Stomach (tissue), 9 donors: ENCODE results near the gene ZNF511. TPM values are rescaled to one million over a fixed set of nuclear protein-coding genes. Genes with fewer than 3 reads are reported as not detected.

Source experiments
- DNase-seq, 2 donors: peaks; one replicate each; pipeline versions ENCODE4 v3.0.0 to v3.0.0-alpha.2; 2013 to 2019
- H3K27ac ChIP-seq, 5 donors: fragments of 200-600 bp in 4 of 5; sonication (generic) in 4 of 5; one replicate each; pipeline ENCODE4 v1.5.1; 2013 to 2019; ENCODE audit warnings: mild to moderate bottlenecking in 1 of 5, moderate library complexity in 1 of 5
- H3K27me3 ChIP-seq, 3 donors: fragments of 200-600 bp; sonication (generic); one replicate each; pipeline ENCODE4 v1.5.1; 2017 to 2019; ENCODE audit warnings: mixed run types in 1 of 3
- H3K36me3 ChIP-seq, 4 donors: fragments of 200-600 bp; sonication (generic); 1 replicate in 3 of 4; 2 replicates in 1 of 4; pipeline ENCODE4 v1.5.1; 2016 to 2019
- H3K4me1 ChIP-seq, 4 donors: fragments of 200-600 bp; sonication (generic); one replicate each; pipeline ENCODE4 v1.5.1; 2016 to 2019
- H3K4me3 ChIP-seq, 4 donors: fragments of 200-600 bp; sonication (generic) in 3 of 4; one replicate each; pipeline ENCODE4 v1.5.1; 2016 to 2019; ENCODE audit warnings: mild to moderate bottlenecking in 1 of 4
- H3K9me3 ChIP-seq, 4 donors: fragments of 200-600 bp; sonication (generic); one replicate each; pipeline ENCODE4 v1.5.1; 2016 to 2019
- CTCF ChIP-seq, 7 experiments: fragments of 450-650 bp in 4 of 7; fragments of 200-600 bp in 3 of 7; sonication (generic) in 3 of 7; IDR thresholded peaks; one replicate each; pipeline ENCODE4 v1.5.1; 2016 to 2019; ENCODE audit warnings: antibody characterized with exemption in 7 of 7, control low read depth in 2 of 7, mild to moderate bottlenecking in 1 of 7
- EP300 ChIP-seq: sonication (generic); formaldehyde crosslinking; IDR thresholded peaks from one replicate; pipeline ENCODE4 v1.6.1; 2017; ENCODE audit warnings: antibody characterized with exemption
- POLR2A ChIP-seq, 4 donors: fragments of 450-650 bp; IDR thresholded peaks; one replicate each; pipeline ENCODE4 v1.6.1; 2016; ENCODE audit warnings: antibody characterized with exemption in 4 of 4, control low read depth in 2 of 4, mild to moderate bottlenecking in 1 of 4, moderate library complexity in 1 of 4
- POLR2AphosphoS5 ChIP-seq, 3 donors: sonication (generic); formaldehyde crosslinking; IDR thresholded peaks; one replicate each; pipeline ENCODE4 v1.6.1; 2016; ENCODE audit warnings: antibody characterized with exemption in 3 of 3
- WGBS, 5 donors: extraction: QIAGEN DNeasy Blood & Tissue Kit in 3 of 5; methylation state at CpG; one replicate each; pipeline versions ENCODE4 v1.1.5 to v1.1.7; 2013 to 2018; 5-methylcytosine and 5-hydroxymethylcytosine counted together
- intact Hi-C: fragments of 100-400 bp; cut with DNase I; formaldehyde crosslinking; loops from one replicate; pipeline ENCODE4 v1.15.1; 2023; ENCODE audit warnings: low total_unique reads
- polyA plus RNA-seq, 3 donors: library from polyadenylated mRNA; stranded (reverse); fragments of 200-250 nt; gene quantifications; one replicate each; pipeline ENCODE4 v1.2.3, GENCODE V29; 2013
- total RNA-seq, 5 donors: library from RNA; depleted of rRNA; stranded (reverse); fragments of >200 nt; gene quantifications; one replicate each; pipeline versions ENCODE4 v1.1.0 to v1.2.3, GENCODE V29; 2014 to 2016
- donor health status: healthy with polysubstance abuse.
- donor health status: Bipolar disorder and iron deficiency.
- donor health status: healthy.

ZNF511 gene
- total and polyA plus RNA-seq, 8 donors, result 12.7 to 82.1 (median 55.9) TPM

- H3K9me3 ChIP-seq, result no peaks in the 10 kb centered on the region
- no peak for DNase-seq
- H3K27ac ChIP-seq, result no peak overlapping the region
- peaks cover 0 to 11% (median 5%) of the 10 kb centered on the region in 4 donors for H3K4me1 ChIP-seq
- TF ChIP-seq POLR2AphosphoS5 (IDR thresholded peaks at IDR 0.05) (no peak), CTCF (IDR thresholded peaks at IDR 0.05) (no peak), EP300 (no peak), POLR2A (IDR thresholded peaks at IDR 0.05) (no peak)
- 91 to 96% (median 92%) methylated on average over 7 to 10 of the region's 10 CpGs for WGBS, 5 donors
- no peak overlapping the region for H3K4me3 ChIP-seq
- H3K27me3 ChIP-seq, result no peaks in the 10 kb centered on the region
- peaks cover 71 to 92% (median 91%) of the 10 kb centered on the region in 4 donors for H3K36me3 ChIP-seq
- intact Hi-C loops, result no loop called here
Observed at GRCh38 chr10:133299224-133299623, 9.5 kb upstream of the ZNF511 start.

GRCh38 chr10:133299738-133300137, 9.0 kb upstream of the ZNF511 start:
- no peaks in the 10 kb centered on the region for H3K9me3 ChIP-seq
- 92 to 97% (median 93%) methylated on average over 14 of the region's 14 CpGs for WGBS, 5 donors
- no peak for TF ChIP-seq EP300
- TF ChIP-seq POLR2A (IDR thresholded peaks at IDR 0.05), result no peak
- no peak for TF ChIP-seq CTCF (IDR thresholded peaks at IDR 0.05)
- H3K36me3 ChIP-seq, result peaks cover 66 to 87% (median 86%) of the 10 kb centered on the region in 4 donors
- no peak for DNase-seq
- H3K27me3 ChIP-seq, result no peaks in the 10 kb centered on the region
- intact Hi-C loops, result no loop called here
- H3K4me1 ChIP-seq, result peaks cover 0 to 17% (median 7%) of the 10 kb centered on the region in 4 donors
- H3K4me3 ChIP-seq, result no peak overlapping the region
- H3K27ac ChIP-seq, result no peak overlapping the region

- H3K27ac ChIP-seq, result no peak overlapping the region
- peaks cover 7 to 41% (median 28%) of the 10 kb centered on the region in 4 donors for H3K4me1 ChIP-seq
- H3K36me3 ChIP-seq, result peaks cover 41 to 63% (median 62%) of the 10 kb centered on the region in 4 donors
- DNase-seq, result no peak
- intact Hi-C loops, result no loop called here
- no peak for TF ChIP-seq POLR2A (IDR thresholded peaks at IDR 0.05)
- TF ChIP-seq EP300, result no peak
- no peak for TF ChIP-seq CTCF (IDR thresholded peaks at IDR 0.05)
- no peak for TF ChIP-seq POLR2AphosphoS5 (IDR thresholded peaks at IDR 0.05)
- H3K27me3 ChIP-seq, result no peaks in the 10 kb centered on the region
- no peaks in the 10 kb centered on the region for H3K9me3 ChIP-seq
- H3K4me3 ChIP-seq, result no peak overlapping the region
- 97 to 99% (median 98%) methylated on average over 12 to 14 of the region's 14 CpGs for WGBS, 5 donors
Observed at GRCh38 chr10:133302230-133302629, 6.5 kb upstream of the ZNF511 start.

- DNase-seq, result no peak
- WGBS, 5 donors, result 76 to 91% (median 90%) methylated on average over 2 to 10 of the region's 10 CpGs
- Histone ChIP-seq H3K36me3 (peaks cover 33 to 54% (median 52%) of the 10 kb centered on the region in 4 donors), H3K9me3 (no peaks in the 10 kb centered on the region), H3K4me1 (peaks cover 16 to 49% (median 36%) of the 10 kb centered on the region in 4 donors), H3K27me3 (no peaks in the 10 kb centered on the region), H3K4me3 (no peak overlapping the region), H3K27ac (peak overlapping the region in 1 of 5 donors; percentile 14)
- TF ChIP-seq CTCF (IDR thresholded peaks at IDR 0.05) (no peak), POLR2AphosphoS5 (IDR thresholded peaks at IDR 0.05) (no peak), POLR2A (IDR thresholded peaks at IDR 0.05) (no peak), EP300 (no peak)
- intact Hi-C loops, result no loop called here
Observed at GRCh38 chr10:133303206-133303605, 5.5 kb upstream of the ZNF511 start.
